Measurements from ENCODE around the gene PEDS1.

PEDS1 gene

DNA sequence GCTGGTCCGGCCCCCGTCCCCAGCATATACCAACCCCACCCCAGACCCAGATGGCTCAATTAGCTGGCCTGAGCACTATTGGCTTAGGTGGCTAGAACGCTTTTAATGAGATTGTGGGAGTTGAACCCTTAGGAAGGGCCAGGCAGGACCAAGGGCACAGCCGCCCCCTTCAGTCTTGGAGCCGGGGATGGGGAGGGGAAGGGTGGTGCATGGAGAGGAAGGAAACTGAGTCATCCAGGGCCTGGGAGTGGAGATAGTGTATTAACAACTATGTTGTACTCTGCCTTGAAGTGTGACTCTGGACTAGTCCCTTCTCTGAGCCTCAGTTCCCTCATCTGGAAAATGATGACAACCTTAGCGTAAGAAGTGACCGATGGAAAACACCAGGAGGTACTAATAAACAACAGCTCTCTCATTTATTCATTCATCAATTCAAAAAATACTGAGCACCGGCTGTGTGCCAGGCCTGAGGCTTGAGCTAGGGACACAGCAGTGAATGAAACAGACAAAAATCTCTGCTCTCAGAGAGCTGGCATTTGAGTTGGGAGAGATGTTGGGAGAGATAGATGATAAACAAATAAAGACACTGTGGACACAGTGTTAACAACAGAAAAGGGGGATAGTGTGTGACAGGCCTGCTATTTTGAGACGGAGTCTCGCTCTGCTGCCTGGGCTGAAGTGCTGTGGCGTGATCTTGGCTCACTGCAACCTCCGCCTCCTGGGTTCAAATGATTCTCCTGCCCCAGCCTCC lies 11.5 kb downstream of the PEDS1 start:
- no peak for TF ChIP-seq SIN3A (IDR thresholded peaks at IDR 0.05; ENCODE audit: borderline replicate concordance, insufficient read depth, low read length)
- TF ChIP-seq TAF1 (IDR thresholded peaks at IDR 0.05; ENCODE audit: borderline replicate concordance, insufficient read depth, low read length): no peak
- TF ChIP-seq REST (IDR thresholded peaks at IDR 0.05; ENCODE audit: insufficient read depth in 1 of 2, low read depth in 2 of 2, low read length in 2 of 2): no peak

GRCh38 chr20:50141018-50141675 lies 12.4 kb downstream of the PEDS1 start:
- no peak for TF ChIP-seq POLR2AphosphoS5 (IDR thresholded peaks at IDR 0.05; ENCODE audit: low read depth, low read length)

DNA sequence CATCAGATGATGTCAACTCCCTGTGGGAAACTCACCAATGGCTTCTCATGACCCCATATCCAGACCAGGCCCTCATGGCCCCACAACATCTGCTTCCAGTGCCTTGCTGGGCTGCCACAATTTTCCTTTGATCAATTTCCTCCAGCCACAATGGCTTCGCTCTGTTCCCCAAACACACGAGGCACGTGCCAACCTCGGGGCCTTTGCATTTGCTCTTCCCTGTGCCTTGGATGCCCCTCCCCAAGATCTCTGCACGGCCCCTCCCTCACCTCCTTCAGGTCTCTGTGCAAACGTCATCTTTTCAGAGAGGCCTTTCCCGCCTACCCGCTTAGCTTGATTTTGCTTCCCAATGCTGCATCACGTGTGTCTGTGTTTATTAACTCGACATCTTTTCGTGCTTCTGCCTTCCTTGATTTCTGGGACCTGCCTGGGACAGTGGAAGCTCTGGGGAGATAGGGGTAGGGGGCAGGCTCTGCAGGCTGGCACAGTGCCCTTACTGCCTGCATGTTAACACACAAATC lies 13.1 kb downstream of the PEDS1 start:
- TF ChIP-seq REST (IDR thresholded peaks at IDR 0.05; ENCODE audit: insufficient read depth in 1 of 2, low read depth in 2 of 2, low read length in 2 of 2) (no peak), POLR2AphosphoS5 (IDR thresholded peaks at IDR 0.05; ENCODE audit: low read depth, low read length) (no peak), TAF1 (IDR thresholded peaks at IDR 0.05; ENCODE audit: borderline replicate concordance, insufficient read depth, low read length) (no peak), FOXP2 (optimal IDR thresholded peaks at IDR 0.05; ENCODE audit: borderline replicate concordance, extremely low read depth, extremely low read length, insufficient read depth) (no peak)

- no peak for TF ChIP-seq FOXP2 (optimal IDR thresholded peaks at IDR 0.05; ENCODE audit: borderline replicate concordance, extremely low read depth, extremely low read length, insufficient read depth)
- TF ChIP-seq REST (IDR thresholded peaks at IDR 0.05; ENCODE audit: insufficient read depth in 1 of 2, low read depth in 2 of 2, low read length in 2 of 2): no peak
Measured at GRCh38 chr20:50138479-50139393, 14.8 kb downstream of the PEDS1 start.

DNA sequence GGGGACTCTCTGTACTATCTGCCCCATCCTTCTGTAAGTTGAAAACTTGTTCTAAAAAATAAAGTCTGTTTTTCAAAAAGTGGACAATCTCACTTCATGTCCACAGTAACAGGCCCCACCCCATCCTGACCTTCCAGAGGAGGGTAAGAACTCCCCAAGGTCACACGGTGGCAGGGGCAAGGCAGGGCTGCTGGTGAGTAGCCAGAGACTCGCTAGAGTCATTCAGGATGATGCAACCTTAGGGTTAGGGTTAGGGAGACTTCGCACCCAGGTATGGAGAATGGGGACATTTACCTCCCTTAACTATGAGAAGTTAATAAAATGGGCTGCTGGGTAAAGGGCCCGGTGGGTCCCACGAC lies 15.4 kb downstream of the PEDS1 start:
- no peak for TF ChIP-seq POLR2AphosphoS5 (IDR thresholded peaks at IDR 0.05; ENCODE audit: low read depth, low read length)
- TF ChIP-seq FOXP2 (optimal IDR thresholded peaks at IDR 0.05; ENCODE audit: borderline replicate concordance, extremely low read depth, extremely low read length, insufficient read depth): no peak
- TF ChIP-seq REST (IDR thresholded peaks at IDR 0.05; ENCODE audit: insufficient read depth in 1 of 2, low read depth in 2 of 2, low read length in 2 of 2): no peak

All from PFSK-1 (cell line).